Right ventricle myocardium inferior (tissue), 1 donor: ENCODE measurements around the gene WT1. TPM values are rescaled to one million over a fixed set of nuclear protein-coding genes. Genes with fewer than 3 reads are reported as not detected.

Experiments
- ATAC-seq: fragments of 200-7000 bp; cut with Tn5 transposase; one replicate; pipeline ENCODE4 v1.9.1; 2020; ENCODE audit warnings: mild to moderate bottlenecking, moderate library complexity
- DNase-seq: peaks from one replicate; pipeline ENCODE4 v3.0.0; 2021; ENCODE audit errors: missing footprints
- intact Hi-C: fragments of 100-400 bp; cut with DNase I; formaldehyde crosslinking; loops from one replicate; pipeline ENCODE4 v1.11.0; 2022
- total RNA-seq: library from RNA; stranded (reverse); fragmentation: NEBNext Ultra II Directional; extraction: Animal tissue kit (Norgen Biotek cat#: 25700); gene quantifications from one replicate; pipeline ENCODE4 v1.2.1, GENCODE V29; 2021
- donor health status: DM: no; HTN: yes; CAD: no; lungs with severe emphysema.

The WT1 gene
- total RNA-seq, 1 donor from 2014 or later, result 3.1 TPM

DNA sequence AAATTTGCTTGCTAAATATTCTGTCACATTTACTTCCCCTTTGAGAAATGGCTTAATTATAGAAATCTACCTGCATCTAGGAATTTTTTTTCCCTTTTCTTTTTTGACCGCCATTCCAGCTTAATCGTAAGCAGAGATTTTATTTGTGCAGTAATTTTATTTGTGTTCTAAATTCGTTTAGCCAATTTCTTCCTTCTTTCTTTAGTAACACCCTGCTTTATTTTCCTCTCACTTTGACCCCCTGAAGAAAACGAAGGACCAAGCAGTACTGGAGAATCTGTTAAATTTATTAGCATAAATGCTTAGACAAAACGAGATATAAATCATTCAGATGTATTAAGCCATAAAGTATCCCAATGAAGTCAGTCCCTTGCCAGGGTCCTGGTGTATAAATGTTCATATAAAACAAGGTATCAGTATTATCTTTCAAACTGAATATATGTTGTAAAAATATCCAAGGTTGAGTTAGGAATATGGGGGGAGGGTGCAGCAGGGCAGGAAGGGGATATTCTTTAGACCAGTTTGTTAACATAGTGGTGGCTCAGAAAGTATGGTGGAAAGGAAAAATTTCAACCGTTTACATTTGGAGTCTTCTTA is 5.1 kb upstream of the WT1 start:
- DNase-seq (no peak), ATAC-seq (no peak)
- intact Hi-C loops, result no loop called here

DNA sequence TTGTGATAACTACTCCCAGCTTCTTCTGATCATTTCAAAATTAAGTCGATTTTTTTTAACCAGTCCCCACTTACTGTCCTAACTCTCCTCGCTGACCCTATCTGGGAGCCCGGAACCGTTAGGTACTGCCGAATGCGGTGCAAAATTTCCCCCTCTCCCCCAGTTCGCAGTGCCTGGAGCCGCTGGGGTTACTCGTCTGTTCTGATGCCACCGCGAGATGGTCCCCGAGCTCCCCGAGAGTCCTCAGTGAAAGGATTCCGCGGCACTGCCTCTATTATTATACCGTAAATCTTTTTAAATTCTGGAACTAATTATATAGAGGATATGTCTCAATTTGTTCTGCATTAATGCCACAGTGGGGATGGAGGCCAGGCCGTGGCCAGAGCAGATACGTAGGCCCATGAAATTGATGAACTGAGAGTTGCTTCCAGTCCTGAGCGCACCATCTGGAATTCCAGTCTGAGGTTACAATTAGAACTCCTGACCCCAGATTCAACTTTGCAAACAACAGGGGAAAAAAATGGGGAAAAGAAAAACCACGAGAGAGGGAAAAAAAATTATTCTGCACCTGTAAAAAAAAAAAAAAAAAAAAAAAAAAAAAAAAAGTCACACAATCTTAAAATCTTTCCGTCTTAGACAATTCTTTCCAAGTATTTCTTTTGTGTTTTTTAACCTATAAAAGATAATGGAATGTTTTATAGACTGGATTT is 4.3 kb upstream of the WT1 start:
- ATAC-seq (no peak), DNase-seq (no peak)
- intact Hi-C loops, result loop anchor here (5.0 to 10.0 kb wide), 2 partner anchors 52 to 145 kb away; partner anchors contain the start of gene EIF3M

DNA sequence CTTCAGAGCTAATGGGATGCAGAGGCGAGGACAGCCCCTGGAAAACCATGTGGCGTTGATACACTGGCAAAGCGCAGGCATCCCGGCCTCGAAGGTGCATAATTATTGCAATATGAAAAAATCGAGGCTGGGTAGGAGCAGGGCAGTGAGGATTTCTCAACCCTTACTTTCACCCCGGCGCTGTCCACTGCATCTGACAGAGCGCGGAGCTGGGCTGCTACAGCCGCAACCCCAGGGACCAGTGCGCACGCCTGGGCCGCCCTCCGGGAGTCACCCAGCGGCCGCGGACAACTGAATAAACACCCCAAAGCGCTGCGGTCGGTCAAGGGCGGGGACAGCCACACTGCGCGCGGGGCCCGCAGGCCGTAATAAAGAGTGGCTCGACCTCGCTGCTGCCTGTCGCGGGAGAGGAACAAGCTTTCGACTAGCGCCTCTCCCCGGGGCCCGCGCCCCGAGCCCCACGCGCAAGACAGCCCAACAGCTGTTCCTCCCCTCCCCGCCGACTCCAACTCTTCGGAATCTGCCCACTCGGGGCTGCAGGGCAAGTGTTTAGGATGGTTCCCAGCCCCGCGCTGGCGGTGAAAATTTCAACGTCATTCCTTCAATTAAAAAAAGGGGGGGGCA is 3.6 kb upstream of the WT1 start:
- DNase-seq, result no peak
- ATAC-seq, result no peak
- intact Hi-C loops, result loop anchor here (5.0 to 10.0 kb wide), 2 partner anchors 52 to 146 kb away; partner anchors contain the start of gene EIF3M

DNA sequence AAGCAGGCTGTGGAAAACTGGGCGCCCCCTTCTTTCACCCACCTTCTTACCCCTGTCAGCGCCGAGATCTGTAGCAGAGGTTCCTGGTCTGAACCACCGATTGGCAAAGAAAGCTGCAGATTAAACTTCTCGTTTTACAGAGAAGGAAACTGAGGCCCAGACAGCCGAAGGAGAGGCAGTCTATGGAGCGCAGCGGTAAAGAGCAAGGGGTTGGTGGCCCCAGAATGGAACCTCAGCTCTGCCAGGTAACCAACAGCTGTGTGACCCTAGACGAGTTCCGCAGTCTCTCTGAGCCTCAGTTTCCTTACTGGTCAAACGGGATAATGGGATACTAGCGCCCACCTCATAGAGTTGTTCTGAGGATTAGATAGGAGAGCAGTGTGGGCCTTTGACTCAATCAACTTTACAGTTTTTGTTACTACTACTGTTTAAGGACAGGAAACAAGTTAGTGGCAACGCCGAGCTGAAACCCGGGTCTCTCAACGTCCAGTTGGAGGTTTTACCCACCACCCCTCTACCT is 3.1 kb upstream of the WT1 start:
- no peak for ATAC-seq
- intact Hi-C loops, result loop anchor here (5.0 to 10.0 kb wide), 2 partner anchors 51 to 146 kb away; partner anchors contain the start of gene EIF3M
- no peak for DNase-seq

DNA sequence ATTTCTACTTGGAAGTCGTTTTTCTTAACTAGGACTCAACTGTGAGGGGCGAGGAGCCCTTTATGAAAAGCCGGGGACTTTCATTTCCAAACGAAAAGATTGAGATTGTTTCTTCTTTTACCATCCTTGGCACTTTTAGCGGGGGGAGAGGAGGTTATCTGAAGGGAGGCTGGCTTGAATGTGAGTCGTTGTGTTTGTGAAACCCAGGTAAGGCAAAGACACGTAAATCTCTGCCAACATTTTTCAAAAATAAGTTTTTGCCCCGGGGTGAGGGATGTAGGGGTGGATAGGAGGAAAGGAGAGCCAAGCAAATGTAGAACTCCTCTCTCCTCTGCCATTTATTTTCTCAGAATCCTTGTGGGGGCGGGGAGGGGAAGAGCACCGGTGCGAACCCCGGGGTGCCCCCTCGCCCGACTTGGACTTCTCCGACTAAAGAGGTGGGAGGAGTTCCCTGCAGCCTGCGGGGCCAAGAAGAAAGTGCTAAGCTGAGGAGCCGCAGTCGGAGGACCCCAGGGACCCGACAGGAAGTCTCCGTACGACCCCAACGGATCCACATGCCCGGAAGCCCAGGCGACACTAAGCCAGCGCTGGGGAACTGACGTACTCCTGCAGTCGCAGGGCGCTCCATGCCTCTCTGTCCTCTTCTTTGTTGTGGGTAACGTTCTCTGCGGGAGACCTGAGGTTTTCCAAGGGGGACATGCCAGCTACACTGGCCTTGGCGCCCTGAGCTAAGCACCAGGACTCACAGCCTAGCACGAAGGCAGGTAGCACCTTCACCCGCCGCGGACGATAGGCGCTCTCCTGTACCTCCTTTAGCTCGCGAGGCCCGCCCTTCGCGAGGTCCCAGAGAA is 2.4 kb upstream of the WT1 start:
- intact Hi-C loops, result loop anchor here (5.0 to 10.0 kb wide), 2 partner anchors 50 to 147 kb away; partner anchors contain the start of gene EIF3M
- DNase-seq (no peak), ATAC-seq (no peak)

DNA sequence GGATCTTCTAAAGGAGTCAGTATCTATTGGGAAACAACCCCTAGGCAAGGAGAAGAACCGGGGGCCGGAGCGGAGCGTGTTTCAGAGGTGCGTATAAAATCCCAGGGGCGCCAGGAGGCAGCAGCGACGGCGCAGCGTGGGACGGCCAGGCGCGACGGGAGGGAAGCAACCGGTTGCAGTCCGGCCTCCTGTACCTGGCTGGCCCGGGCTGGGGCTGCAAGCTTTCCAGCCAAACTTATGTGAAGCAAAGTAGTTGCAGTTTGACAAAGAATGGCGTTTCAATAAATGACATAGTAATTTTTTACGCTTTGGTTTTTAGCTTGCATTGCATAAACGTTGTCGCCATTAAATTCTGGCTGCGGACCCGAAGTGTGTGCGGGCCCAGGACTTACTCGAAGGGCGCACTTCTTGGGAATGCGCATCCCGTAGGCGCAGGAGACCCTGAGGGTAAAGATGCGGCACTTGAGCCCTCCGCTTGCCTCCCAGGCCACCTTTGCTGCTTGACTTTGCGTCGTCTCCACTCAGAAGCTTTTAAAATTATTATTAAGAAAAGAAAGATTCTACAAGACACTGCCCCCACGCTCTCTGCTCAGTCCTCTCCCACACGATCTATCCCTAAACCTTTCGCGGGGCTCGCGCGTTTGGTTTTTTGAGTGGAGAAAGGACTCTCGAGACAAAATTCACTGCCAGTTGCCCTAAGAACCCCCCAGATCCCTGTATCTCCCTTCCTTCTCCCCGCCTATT is 1.6 kb upstream of the WT1 start:
- no peak for DNase-seq
- no peak for ATAC-seq
- intact Hi-C loops, result loop anchor here (5.0 to 10.0 kb wide), 2 partner anchors 50 to 148 kb away; partner anchors contain the start of gene EIF3M

DNA sequence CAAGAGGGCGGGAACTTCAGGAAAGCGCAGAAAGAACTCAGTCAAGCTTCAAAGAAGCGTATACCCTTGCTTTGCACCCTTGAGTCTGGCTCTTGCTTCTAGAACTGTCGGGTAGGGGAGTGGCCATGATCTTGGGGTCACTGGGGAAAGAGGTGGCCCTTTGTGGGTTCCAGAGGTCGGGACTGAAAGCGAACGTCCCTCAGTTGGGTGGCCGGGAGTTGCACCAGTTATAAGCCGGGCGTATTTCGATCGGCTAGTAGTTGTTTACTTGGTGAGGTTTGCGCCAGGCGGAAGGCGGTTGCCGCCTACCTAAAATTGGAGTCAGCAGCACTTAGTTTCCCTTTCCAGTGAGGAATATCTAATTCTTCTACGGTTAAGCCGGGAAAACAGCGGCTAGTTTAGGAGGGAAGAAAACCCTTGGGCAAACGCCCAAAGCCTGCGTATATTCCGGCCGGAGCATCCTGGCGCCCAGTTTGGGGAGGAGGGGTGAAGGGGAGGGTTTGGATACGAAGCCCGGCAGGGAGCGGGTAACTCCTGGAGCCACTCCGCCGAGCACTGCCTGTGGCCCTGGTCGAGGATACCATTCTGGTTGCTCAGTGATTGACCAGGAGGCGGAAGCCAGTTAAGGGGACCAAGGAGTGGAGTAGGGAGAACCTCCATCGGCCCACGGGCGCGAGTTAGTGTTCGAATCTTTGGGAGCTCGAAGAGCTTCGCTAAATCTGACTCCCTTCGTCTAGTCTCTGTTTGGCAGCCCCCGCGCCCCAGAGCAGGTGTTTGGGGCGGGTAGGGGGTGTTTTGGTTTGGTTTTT is 807 bp upstream of the WT1 start:
- intact Hi-C loops, result loop anchor here (5.0 to 10.0 kb wide), 2 partner anchors 49 to 149 kb away; partner anchors contain the start of gene EIF3M
- ATAC-seq, result peak; percentile 58
- DNase-seq, result no peak

DNA sequence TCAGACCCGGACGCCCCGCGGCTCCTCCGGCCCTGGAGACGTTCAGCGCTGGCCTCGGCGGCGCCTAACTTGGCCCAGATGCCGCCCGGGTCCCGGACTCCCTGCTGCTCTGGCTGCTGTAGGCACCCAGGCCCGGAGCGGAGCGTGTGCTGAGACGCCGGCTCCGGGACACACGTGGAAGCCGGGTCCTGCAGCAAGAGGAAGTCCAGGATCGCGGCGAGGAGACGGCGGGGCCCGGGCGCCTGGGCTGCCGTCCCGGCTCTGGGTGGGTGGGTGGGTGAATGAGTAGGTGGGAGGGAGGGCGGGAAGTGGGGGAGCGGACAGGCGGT is 223 bp downstream of the WT1 start:
- intact Hi-C loops, result loop anchor here (5.0 to 10.0 kb wide), 2 partner anchors 48 to 150 kb away; partner anchors contain the start of gene EIF3M

DNA sequence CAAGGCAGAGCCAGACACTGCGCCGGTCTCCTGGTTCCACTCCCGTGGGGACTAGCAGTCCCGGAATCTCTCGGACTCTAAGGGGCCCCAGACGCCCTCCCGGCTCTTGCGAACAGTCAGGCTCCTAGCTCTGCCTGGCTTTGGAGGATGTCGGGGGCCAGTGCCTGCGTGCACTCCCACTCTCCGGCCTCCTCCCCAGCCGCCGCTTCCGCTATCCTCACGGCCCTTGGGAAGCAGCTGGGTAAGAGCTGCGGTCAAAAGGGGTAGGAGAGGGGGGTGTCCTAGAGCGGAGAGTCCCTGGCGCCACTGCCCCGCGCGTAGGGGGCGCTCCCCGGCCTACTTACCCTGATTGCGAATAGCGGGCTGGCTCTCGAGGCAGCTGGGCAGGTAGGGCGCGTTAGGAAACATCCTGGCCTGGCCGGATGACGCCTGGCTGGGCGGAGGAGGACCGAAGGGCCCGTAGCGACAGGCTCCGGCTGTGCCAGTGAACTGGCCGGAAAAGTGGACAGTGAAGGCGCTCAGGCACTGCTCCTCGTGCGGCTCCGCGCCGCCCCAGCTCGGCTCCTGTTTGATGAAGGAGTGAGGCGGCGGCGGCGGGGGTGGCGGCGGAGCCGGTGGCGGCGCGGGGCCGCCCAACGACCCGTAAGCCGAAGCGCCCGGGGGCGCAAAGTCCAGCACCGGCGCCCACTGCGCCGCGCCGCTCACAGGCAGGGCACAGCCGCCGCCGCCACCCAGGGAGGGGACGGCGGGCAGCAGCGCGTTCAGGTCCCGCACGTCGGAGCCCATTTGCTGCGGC is 785 bp downstream of the WT1 start:
- DNase-seq (no peak), ATAC-seq (peak; percentile 24)
- intact Hi-C loops, result loop anchor here (5.0 to 10.0 kb wide), 2 partner anchors 47 to 150 kb away; partner anchors contain the start of gene EIF3M

More for the DNA sequence above, 223 bp downstream of the WT1 start:
- no peak for ATAC-seq
- DNase-seq, result no peak

DNA sequence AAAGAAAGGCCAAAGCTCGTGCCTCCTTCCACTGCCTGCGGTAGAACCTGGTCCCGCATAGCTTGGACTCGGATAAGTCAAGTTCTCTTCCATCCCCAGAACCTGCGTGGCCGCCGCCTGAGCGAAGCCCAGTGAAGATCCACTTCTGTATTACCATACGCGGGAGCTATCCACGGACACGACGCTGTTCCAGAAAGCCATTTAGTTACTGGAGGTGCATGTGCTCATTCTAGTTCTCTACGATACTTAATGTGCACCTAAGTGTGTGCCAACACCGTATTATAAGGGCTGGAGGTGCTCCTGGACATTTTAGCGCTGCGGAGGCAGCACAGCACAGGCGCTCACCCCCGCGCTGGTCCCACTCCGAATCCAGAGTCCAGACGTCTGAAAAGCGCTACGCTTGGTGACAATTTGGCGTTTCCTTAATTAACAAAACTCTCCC is 1.4 kb downstream of the WT1 start:
- DNase-seq (no peak), ATAC-seq (no peak)
- intact Hi-C loops, result loop anchor here (10.0 kb wide), 1 partner anchor 151 kb away; the partner anchor contains the start of gene EIF3M

DNA sequence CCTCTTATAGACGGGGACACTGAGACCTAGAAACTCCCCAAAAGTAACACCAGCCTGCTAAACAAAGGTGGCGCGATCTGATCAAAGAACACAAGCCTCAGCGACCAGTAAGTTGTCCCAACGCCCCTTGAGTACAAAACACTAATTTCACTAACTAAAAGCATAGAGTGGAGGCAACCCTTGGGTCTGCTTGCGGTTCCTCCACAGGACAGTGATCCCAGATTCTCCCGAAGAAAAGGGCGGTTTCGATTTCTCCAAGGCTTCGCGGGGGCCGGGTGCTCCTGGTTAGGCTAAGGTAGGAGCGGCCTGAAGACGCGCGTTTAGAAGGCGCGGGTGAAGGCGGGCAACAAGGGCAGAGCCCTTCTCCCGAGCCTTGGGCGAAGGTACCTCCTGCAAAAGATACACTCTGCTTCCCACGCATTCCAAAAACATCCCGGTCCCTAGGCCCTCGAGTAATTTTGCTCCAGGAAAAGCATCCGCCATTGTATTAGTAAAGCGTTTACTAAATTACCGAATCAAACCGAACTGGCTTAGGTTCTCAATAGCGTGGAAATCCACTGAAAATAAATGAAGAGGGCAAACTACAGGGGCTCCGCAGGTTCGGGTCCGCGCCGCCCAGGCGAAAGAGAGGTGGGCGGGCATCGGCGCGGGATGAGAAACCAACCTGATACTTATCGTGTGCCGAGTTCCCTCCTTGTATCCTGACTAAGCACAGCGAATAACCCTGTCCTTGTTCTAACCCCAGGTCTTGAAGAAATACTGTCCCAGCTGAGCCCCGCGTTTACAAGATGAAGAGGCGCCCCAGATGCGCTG is 2.0 kb downstream of the WT1 start:
- ATAC-seq (no peak), DNase-seq (no peak)
- intact Hi-C loops, result loop anchor here (10.0 kb wide), 1 partner anchor 151 kb away; the partner anchor contains the start of gene EIF3M

DNA sequence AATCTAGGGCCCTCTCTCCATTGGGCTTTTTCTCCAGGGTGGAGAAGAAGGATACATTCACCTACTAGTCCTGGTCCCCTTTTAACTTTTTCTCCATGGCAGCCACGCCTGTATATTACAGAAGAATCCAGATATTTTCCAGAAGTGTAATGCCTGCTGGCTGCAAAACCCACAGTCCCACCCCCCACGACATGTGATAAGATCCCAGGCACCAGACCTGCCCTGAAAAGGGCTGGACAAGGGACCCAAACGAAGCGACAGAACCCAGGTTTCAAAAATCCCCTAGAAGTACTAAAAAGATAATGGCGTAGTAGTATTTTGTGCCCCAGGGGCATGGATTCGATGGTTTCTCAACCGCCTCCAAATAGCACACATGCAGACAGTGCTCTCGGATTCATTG is 2.8 kb downstream of the WT1 start:
- DNase-seq, result no peak
- ATAC-seq, result no peak
- intact Hi-C loops, result loop anchor here (10.0 kb wide), 1 partner anchor 152 kb away; the partner anchor contains the start of gene EIF3M

DNA sequence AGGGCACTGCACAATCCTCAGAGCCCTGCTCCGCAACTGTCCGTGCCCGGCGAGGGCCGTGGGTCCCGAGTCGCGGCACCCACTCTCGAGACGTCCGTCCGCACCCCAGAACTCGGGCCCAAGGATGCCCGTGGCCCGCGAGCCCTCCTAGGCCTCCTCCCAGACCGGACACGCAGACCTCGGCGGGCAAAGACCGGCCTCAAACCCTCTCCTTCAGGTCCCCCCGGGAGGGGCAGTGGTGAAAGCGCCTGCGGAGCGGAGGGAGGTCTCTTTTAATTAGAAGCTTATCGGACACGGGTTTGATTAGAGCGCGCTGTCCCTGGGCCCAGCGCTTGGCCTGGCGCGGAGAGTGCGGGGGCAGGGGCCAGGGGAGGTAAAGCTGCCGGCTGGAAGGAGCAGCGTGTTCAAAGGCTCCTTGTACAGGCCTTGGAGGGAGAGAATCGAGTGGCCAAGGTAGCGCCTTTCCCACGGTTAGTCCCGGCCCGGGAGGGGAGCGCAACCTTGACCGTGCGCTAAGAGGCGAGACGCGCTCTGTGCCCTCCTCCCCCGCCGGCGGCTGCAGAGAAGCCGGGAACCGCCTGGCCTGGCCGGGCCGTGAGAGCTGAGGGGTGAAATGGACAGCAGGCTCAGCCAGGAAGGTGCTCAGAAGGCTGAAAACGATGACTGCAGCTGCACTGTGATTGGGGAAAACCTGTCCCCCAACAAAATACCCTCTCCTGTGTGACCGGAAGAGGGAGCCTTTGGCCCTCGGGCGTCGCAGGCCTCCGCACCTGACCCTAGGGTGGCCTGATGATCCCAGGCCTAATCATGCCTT is 4.6 kb downstream of the WT1 start:
- intact Hi-C loops, result loop anchor here (10.0 kb wide), 1 partner anchor 154 kb away; the partner anchor contains the start of gene EIF3M

DNA sequence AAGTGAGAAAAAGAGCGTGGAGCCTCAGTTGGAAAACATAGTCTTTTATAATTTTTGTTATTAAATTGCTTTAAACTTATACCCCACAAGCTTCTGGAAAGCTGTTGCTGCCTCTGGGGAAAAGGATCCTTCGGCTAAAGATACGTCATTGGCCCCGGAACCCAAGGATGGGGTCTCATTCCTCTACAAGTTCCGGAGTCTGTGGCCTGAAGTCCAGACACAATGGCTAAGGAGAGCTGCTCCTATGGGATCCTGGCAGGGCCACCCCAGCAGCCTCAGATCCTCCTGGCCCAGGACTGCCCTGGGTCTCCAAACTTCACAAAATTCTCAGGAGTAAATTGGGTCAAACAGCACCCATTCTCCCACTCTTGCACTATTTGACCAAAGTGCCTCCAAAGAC is 5.9 kb downstream of the WT1 start:
- intact Hi-C loops, result no loop called here

More for the DNA sequence above, 4.6 kb downstream of the WT1 start:
- no peak for DNase-seq
- no peak for ATAC-seq

More for the DNA sequence above, 5.9 kb downstream of the WT1 start:
- DNase-seq (no peak), ATAC-seq (no peak)
